IMR-90 (cell line): ENCODE results near the gene CCNL2. TPM values are rescaled to one million over a fixed set of nuclear protein-coding genes. Genes with fewer than 3 reads are reported as not detected.

Experiments
- ATAC-seq: fragments of 200-7000 bp; cut with Tn5 transposase; 2 replicates; pipeline ENCODE4 v1.9.1; 2020; ENCODE audit warnings: low read depth, mild to moderate bottlenecking, moderate library complexity
- BruUV-seq: library from RNA; stranded (reverse); fragments of 400-500 nt; replicated peaks from 2 replicates; lab custom pipeline; 2021; lab: Mats Ljungman, UMichigan
- CTCF ChIA-PET: fragments of 300-600 bp; formaldehyde crosslinking; extraction: SDS; loops from one replicate; lab custom pipeline; 2021; ENCODE audit warnings: antibody characterized with exemption; lab: Yijun Ruan, JAX
- POLR2A ChIA-PET: fragments of 300-600 bp; sonication (Branson Sonifier 250); formaldehyde crosslinking; loops from one replicate; lab custom pipeline; 2022; ENCODE audit warnings: antibody characterized with exemption; ENCODE audit not compliant: unreplicated experiment; lab: Charles Lee
- DNase-seq: peaks from one replicate; pipeline ENCODE4 v3.0.0; 2013
- H2AFZ ChIP-seq: replicated peaks from 2 replicates; pipeline ENCODE3; 2013; ENCODE audit warnings: low read length, mild to moderate bottlenecking; ENCODE audit not compliant: poor library complexity
- H2AK5ac ChIP-seq: 2 replicates; pipeline ENCODE4 v1.6.1; 2013; ENCODE audit warnings: low read depth, low read length, inconsistent platforms
- H2AK9ac ChIP-seq: replicated peaks from 2 replicates; pipeline ENCODE3; 2013; ENCODE audit warnings: mild to moderate bottlenecking, low read depth, low read length, moderate library complexity; ENCODE audit not compliant: poor library complexity
- H2BK120ac ChIP-seq: 2 replicates; pipeline ENCODE4 v1.6.1; 2013; ENCODE audit warnings: low read depth, low read length, inconsistent platforms
- H2BK15ac ChIP-seq: 3 replicates; pipeline ENCODE4 v1.6.1; 2013; ENCODE audit warnings: low read depth, low read length, inconsistent platforms
- H2BK20ac ChIP-seq: 2 replicates; pipeline ENCODE4 v1.6.1; 2013; ENCODE audit warnings: low read depth, mild to moderate bottlenecking, inconsistent platforms, low read length, moderate library complexity
- H2BK5ac ChIP-seq: 2 replicates; pipeline ENCODE4 v1.6.1; 2013; ENCODE audit warnings: mild to moderate bottlenecking, low read depth, low read length, inconsistent platforms; ENCODE audit not compliant: poor library complexity, severe bottlenecking
- H3K14ac ChIP-seq: replicated peaks from 2 replicates; pipeline ENCODE4 v1.6.1; 2013; ENCODE audit warnings: low read depth, low read length, inconsistent platforms
- H3K18ac ChIP-seq: 2 replicates; pipeline ENCODE4 v1.6.1; 2013; ENCODE audit warnings: low read depth, low read length, control low read depth
- H3K23ac ChIP-seq: 2 replicates; pipeline ENCODE4 v1.6.1; 2013; ENCODE audit warnings: low read depth, low read length, inconsistent platforms
- H3K27ac ChIP-seq: 2 replicates; pipeline ENCODE4 v1.5.1; 2013; ENCODE audit warnings: mild to moderate bottlenecking, control low read depth, low read length; ENCODE audit not compliant: insufficient read depth
- H3K27me3 ChIP-seq: 2 replicates; pipeline ENCODE4 v1.6.1; 2013; ENCODE audit warnings: low read length; ENCODE audit not compliant: control insufficient read depth, insufficient read depth
- H3K36me3 ChIP-seq: 2 replicates; pipeline ENCODE4 v1.6.1; 2013; ENCODE audit warnings: low read length, mixed read lengths; ENCODE audit not compliant: control insufficient read depth, insufficient read depth
- H3K4ac ChIP-seq: 2 replicates; pipeline ENCODE4 v1.6.1; 2013; ENCODE audit warnings: low read depth, low read length, inconsistent platforms
- H3K4me1 ChIP-seq: 2 replicates; pipeline ENCODE4 v1.6.1; 2013; ENCODE audit warnings: low read length, mixed read lengths; ENCODE audit not compliant: control insufficient read depth, insufficient read depth
- H3K4me2 ChIP-seq: 2 replicates; pipeline ENCODE4 v1.6.1; 2013; ENCODE audit warnings: low read depth, mild to moderate bottlenecking, control low read depth, low read length, moderate library complexity
- H3K4me3 ChIP-seq: 2 replicates; pipeline ENCODE4 v1.5.1; 2013; ENCODE audit warnings: low read depth, mild to moderate bottlenecking, control low read depth, low read length, moderate library complexity; ENCODE audit not compliant: insufficient read depth
- H3K56ac ChIP-seq: 2 replicates; pipeline ENCODE4 v1.6.1; 2013; ENCODE audit warnings: low read length, inconsistent platforms; ENCODE audit not compliant: insufficient read depth; ENCODE audit errors: extremely low read depth
- H3K79me1 ChIP-seq, 2 experiments: 2 replicates each; pipeline ENCODE4 v1.6.1; 2013; ENCODE audit warnings: low read length in 2 of 2, inconsistent platforms in 1 of 2, low read depth in 1 of 2
- H3K9ac ChIP-seq: 2 replicates; pipeline ENCODE4 v1.6.1; 2013; ENCODE audit warnings: low read depth, low read length, control low read depth
- H3K9me1 ChIP-seq: 2 replicates; pipeline ENCODE4 v1.6.1; 2013; ENCODE audit warnings: low read length, inconsistent platforms; ENCODE audit not compliant: insufficient read depth
- H3K9me3 ChIP-seq: 2 replicates; pipeline ENCODE4 v1.6.1; 2013; ENCODE audit warnings: low read length; ENCODE audit not compliant: control insufficient read depth, insufficient read depth
- H4K20me1 ChIP-seq: 2 replicates; pipeline ENCODE4 v1.6.1; 2013; ENCODE audit warnings: low read length, inconsistent platforms; ENCODE audit not compliant: insufficient read depth
- H4K5ac ChIP-seq: 2 replicates; pipeline ENCODE4 v1.6.1; 2013; ENCODE audit warnings: mild to moderate bottlenecking, low read depth, low read length, control low read depth
- H4K8ac ChIP-seq, 2 experiments: 2 replicates each; pipeline ENCODE4 v1.6.1; 2013; ENCODE audit warnings: low read depth in 2 of 2, low read length in 2 of 2, control low read depth in 1 of 2, inconsistent platforms in 1 of 2
- H4K91ac ChIP-seq: 2 replicates; pipeline ENCODE4 v1.6.1; 2013; ENCODE audit warnings: low read depth, low read length, inconsistent platforms; ENCODE audit not compliant: insufficient read depth
- CHD1 ChIP-seq: IDR thresholded peaks from 2 replicates; pipeline ENCODE4 v1.6.1; 2012; ENCODE audit warnings: low read depth, low read length, improper control_type of control experiment
- FOS ChIP-seq: fragments of 150-350 bp; IDR thresholded peaks from 2 replicates; pipeline ENCODE4 v1.6.1; 2016; ENCODE audit warnings: low read depth, low read length
- MAFK ChIP-seq: IDR thresholded peaks from 2 replicates; pipeline ENCODE4 v1.6.1; 2012; ENCODE audit warnings: low read depth, low read length, improper control_type of control experiment
- MAZ ChIP-seq: IDR thresholded peaks from 2 replicates; pipeline ENCODE4 v1.6.1; 2012; ENCODE audit warnings: low read depth, mild to moderate bottlenecking, low read length, improper control_type of control experiment, moderate library complexity, borderline replicate concordance
- MXI1 ChIP-seq: IDR thresholded peaks from 2 replicates; pipeline ENCODE4 v1.6.1; 2012; ENCODE audit warnings: low read depth, mild to moderate bottlenecking, low read length, moderate library complexity, borderline replicate concordance
- RAD21 ChIP-seq: IDR thresholded peaks from 2 replicates; pipeline ENCODE4 v1.6.1; 2012; ENCODE audit warnings: low read length, improper control_type of control experiment
- RFX5 ChIP-seq: IDR thresholded peaks from 2 replicates; pipeline ENCODE4 v1.8.0; 2012; ENCODE audit warnings: low read depth, mild to moderate bottlenecking, low read length, moderate library complexity
- WGBS, 2 experiments: methylation state at CpG; one replicate each; pipeline versions ENCODE4 v1.1.5 to v1.1.7; 2013; ENCODE audit warnings: missing lambda C conversion rate in 2 of 2; ENCODE audit not compliant: insufficient read length in 1 of 2; ENCODE audit errors: extremely low coverage in 2 of 2; 5-methylcytosine and 5-hydroxymethylcytosine counted together
- dilution Hi-C: fragments of 300-500 bp; cut with HindIII; formaldehyde crosslinking; loops from one replicate; pipeline ENCODE4 v1.14.3; 2018; ENCODE audit warnings: low sequenced_read_pairs; ENCODE audit not compliant: unreplicated experiment
- in situ Hi-C: fragments of 300-500 bp; cut with MboI; formaldehyde crosslinking; loops from 3 replicates; pipeline ENCODE4 v1.14.3; 2019; ENCODE audit warnings: low sequenced_read_pairs, inconsistent platforms, mixed read lengths
- intact Hi-C: fragments of 100-400 bp; cut with micrococcal nuclease; formaldehyde crosslinking; loops from 2 replicates; pipeline ENCODE4 v1.10.0; 2022
- polyA plus RNA-seq, 3 experiments: library from polyadenylated mRNA; depleted of rRNA; stranded (reverse); fragments of >200 nt; gene quantifications; 2 replicates each; pipeline ENCODE4 v1.2.3, GENCODE V29; 2012; ENCODE audit warnings: low replicate concordance in 1 of 3
- total RNA-seq: library from RNA; depleted of rRNA; stranded (reverse); fragments of >200 nt; gene quantifications from 2 replicates; pipeline ENCODE4 v1.2.3, GENCODE V29; 2012
- TF ChIP-seq, protein P1 (sequence below): conservative IDR thresholded peaks from 2 replicates; pipeline ENCODE4 v1.5.1; 2012; ENCODE audit warnings: mild to moderate bottlenecking, low read depth, low read length, improper control_type of control experiment
- TF ChIP-seq, protein P2 (sequence below): fragments of 150-350 bp; IDR thresholded peaks from 2 replicates; pipeline ENCODE4 v1.6.1; 2017; ENCODE audit warnings: mild to moderate bottlenecking, antibody characterized with exemption, low read length, low read depth

CCNL2 gene
- total and polyA plus RNA-seq, 2 of the 4 experiments (the other 2 are of a cell fraction) = 53.9 to 239 TPM

DNA sequence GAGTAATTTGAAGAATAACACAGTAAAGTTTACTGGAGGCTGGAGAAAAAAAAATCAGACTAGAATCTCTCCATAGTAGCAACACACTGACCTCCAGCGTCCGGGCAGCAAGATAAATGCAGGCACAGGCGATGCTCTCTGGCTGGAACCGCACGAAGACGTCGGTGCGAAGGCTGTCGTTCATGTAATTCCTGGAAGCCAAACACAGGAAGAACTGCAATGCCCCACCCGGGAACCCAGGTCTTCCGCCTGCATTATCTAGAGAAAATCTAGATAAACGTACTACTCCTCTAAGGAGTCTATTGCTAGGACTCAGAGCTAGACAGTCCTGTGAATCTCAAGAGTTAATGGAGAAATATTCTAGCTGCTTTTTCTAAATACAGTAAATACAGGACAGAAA lies 8.5 kb downstream of the CCNL2 start:
- no peak overlapping the region for H2BK5ac ChIP-seq
- no peak overlapping the region for H2AFZ ChIP-seq
- no peak overlapping the region for H2BK15ac ChIP-seq
- no peak for ATAC-seq
- no peak overlapping the region for H3K4ac ChIP-seq
- H3K9me1 ChIP-seq = no peaks in the 10 kb centered on the region
- H3K79me1 ChIP-seq = peaks cover 20 to 50% of the 10 kb centered on the region in 2 experiments
- ChIA-PET POLR2A (no interaction called here), CTCF (no interaction called here)
- dilution Hi-C loops (no loop called here), intact Hi-C loops (no loop called here), in situ Hi-C loops (no loop called here)
- H3K14ac ChIP-seq = no peak overlapping the region
- H3K4me3 ChIP-seq = no peak overlapping the region
- H2AK5ac ChIP-seq = no peak overlapping the region
- no peak overlapping the region for H2BK120ac ChIP-seq
- H3K9me3 ChIP-seq = no peaks in the 10 kb centered on the region
- no peaks in the 10 kb centered on the region for H3K4me1 ChIP-seq
- no peak overlapping the region for H3K56ac ChIP-seq
- no peak overlapping the region for H3K9ac ChIP-seq
- H3K27ac ChIP-seq = no peak overlapping the region
- WGBS, 2 experiments = 93% methylated on average over 9 of the region's 12 CpGs; no CpG with 5 or more reads in 1 of the 2 experiments
- H4K5ac ChIP-seq = no peak overlapping the region
- DNase-seq = no peak
- H3K23ac ChIP-seq = no peak overlapping the region
- peaks cover 28% of the 10 kb centered on the region; the same call in 1 of the 2 replicates for H4K20me1 ChIP-seq
- no peak overlapping the region for H2BK20ac ChIP-seq
- H3K4me2 ChIP-seq = no peak overlapping the region
- no peak overlapping the region for H4K91ac ChIP-seq
- BruUV-seq = no TSS peak
- no peak overlapping the region for H2AK9ac ChIP-seq
- TF ChIP-seq CHD1 = no peak
- TF ChIP-seq, protein P1, sequence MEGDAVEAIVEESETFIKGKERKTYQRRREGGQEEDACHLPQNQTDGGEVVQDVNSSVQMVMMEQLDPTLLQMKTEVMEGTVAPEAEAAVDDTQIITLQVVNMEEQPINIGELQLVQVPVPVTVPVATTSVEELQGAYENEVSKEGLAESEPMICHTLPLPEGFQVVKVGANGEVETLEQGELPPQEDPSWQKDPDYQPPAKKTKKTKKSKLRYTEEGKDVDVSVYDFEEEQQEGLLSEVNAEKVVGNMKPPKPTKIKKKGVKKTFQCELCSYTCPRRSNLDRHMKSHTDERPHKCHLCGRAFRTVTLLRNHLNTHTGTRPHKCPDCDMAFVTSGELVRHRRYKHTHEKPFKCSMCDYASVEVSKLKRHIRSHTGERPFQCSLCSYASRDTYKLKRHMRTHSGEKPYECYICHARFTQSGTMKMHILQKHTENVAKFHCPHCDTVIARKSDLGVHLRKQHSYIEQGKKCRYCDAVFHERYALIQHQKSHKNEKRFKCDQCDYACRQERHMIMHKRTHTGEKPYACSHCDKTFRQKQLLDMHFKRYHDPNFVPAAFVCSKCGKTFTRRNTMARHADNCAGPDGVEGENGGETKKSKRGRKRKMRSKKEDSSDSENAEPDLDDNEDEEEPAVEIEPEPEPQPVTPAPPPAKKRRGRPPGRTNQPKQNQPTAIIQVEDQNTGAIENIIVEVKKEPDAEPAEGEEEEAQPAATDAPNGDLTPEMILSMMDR = no peak
- TF ChIP-seq MXI1 = no peak
- no peak for TF ChIP-seq MAFK
- no peak for TF ChIP-seq FOS
- TF ChIP-seq, protein P2, sequence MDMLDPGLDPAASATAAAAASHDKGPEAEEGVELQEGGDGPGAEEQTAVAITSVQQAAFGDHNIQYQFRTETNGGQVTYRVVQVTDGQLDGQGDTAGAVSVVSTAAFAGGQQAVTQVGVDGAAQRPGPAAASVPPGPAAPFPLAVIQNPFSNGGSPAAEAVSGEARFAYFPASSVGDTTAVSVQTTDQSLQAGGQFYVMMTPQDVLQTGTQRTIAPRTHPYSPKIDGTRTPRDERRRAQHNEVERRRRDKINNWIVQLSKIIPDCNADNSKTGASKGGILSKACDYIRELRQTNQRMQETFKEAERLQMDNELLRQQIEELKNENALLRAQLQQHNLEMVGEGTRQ = no peak
- no peak for TF ChIP-seq RAD21
- TF ChIP-seq RFX5 = no peak
- TF ChIP-seq MAZ = no peak
- H3K36me3 ChIP-seq = peaks cover 79% of the 10 kb centered on the region
- no peak overlapping the region for H4K8ac ChIP-seq
- H3K27me3 ChIP-seq = no peaks in the 10 kb centered on the region
- no peak overlapping the region for H3K18ac ChIP-seq
